NCI-H446 (cell line): ENCODE results near the gene TNK2.
"Not testable (repeated sequence)": the region's sequence is repeated elsewhere in the genome, so short reads cannot be mapped to it uniquely, and the experiment has no call there.

ENCODE experiments used
- DNase-seq, 2 experiments: peaks; one replicate each; lab custom pipeline; 2025; lab: John Stamatoyannopoulos, UW

Gene TNK2

GRCh38 chr3:195850857-195851543 is 57.4 kb downstream of the TNK2 start:
- peak; percentile 79 to 94 for DNase-seq

- DNase-seq: no peak
Measured at GRCh38 chr3:195849322-195850074, 58.9 kb downstream of the TNK2 start.

GRCh38 chr3:195847055-195847950 is 61.0 kb downstream of the TNK2 start:
- DNase-seq: no peak

- no peak for DNase-seq
Measured at GRCh38 chr3:195845483-195845882, 62.9 kb downstream of the TNK2 start.

GRCh38 chr3:195844671-195845218 is 63.6 kb downstream of the TNK2 start:
- DNase-seq: no peak

GRCh38 chr3:195839260-195840010 is 68.9 kb downstream of the TNK2 start:
- no peak for DNase-seq

- no peak for DNase-seq
Measured at GRCh38 chr3:195838714-195839113, 69.6 kb downstream of the TNK2 start.

GRCh38 chr3:195836476-195837135 is 71.7 kb downstream of the TNK2 start:
- no peak for DNase-seq

GRCh38 chr3:195835791-195836190 is 72.6 kb downstream of the TNK2 start:
- DNase-seq: no peak

- no peak for DNase-seq
Measured at GRCh38 chr3:195834675-195835583, 73.4 kb downstream of the TNK2 start.

- no peak for DNase-seq
Measured at GRCh38 chr3:195829897-195830254, 78.5 kb downstream of the TNK2 start.

GRCh38 chr3:195828762-195829161 is 79.6 kb downstream of the TNK2 start:
- no peak for DNase-seq

GRCh38 chr3:195825857-195826804 is 82.2 kb downstream of the TNK2 start:
- DNase-seq: no peak

- DNase-seq: no peak
Measured at GRCh38 chr3:195825191-195825588, 83.2 kb downstream of the TNK2 start.

- DNase-seq: not testable (repeated sequence)
Measured at GRCh38 chr3:195824425-195825190, 83.7 kb downstream of the TNK2 start.

- no peak for DNase-seq
Measured at GRCh38 chr3:195823999-195824398, 84.4 kb downstream of the TNK2 start.

- DNase-seq: no peak
Measured at GRCh38 chr3:195823280-195823679, 85.1 kb downstream of the TNK2 start.

GRCh38 chr3:195822131-195822696 is 86.1 kb downstream of the TNK2 start:
- no peak for DNase-seq
